Neural progenitor cell (in vitro differentiated cells): ENCODE results near the gene PEPD. TPM values are rescaled to one million over a fixed set of nuclear protein-coding genes. Genes with fewer than 3 reads are reported as not detected.

Experiments used
- DNase-seq: peaks from one replicate; pipeline ENCODE4 v3.0.0-alpha.2; 2016; ENCODE audit warnings: low spot score
- H2AFZ ChIP-seq: fragments of 200-600 bp; sonication (generic); replicated peaks from 2 replicates; pipeline ENCODE4 v1.6.1; 2016; ENCODE audit warnings: antibody characterized with exemption
- H3F3A ChIP-seq: fragments of 200-600 bp; sonication (generic); 2 replicates; pipeline ENCODE4 v1.6.1; 2016; ENCODE audit warnings: antibody characterized with exemption, low read depth
- H3K27ac ChIP-seq: fragments of 200-600 bp; sonication (generic); 2 replicates; pipeline ENCODE4 v1.5.1; 2016; ENCODE audit warnings: mild to moderate bottlenecking
- H3K27me3 ChIP-seq: fragments of 200-600 bp; sonication (generic); 2 replicates; pipeline ENCODE4 v1.6.1; 2016; ENCODE audit warnings: mild to moderate bottlenecking, moderate library complexity
- H3K36me3 ChIP-seq: fragments of 200-600 bp; sonication (generic); 2 replicates; pipeline ENCODE4 v1.5.1; 2016
- H3K4me1 ChIP-seq: fragments of 200-600 bp; sonication (generic); 2 replicates; pipeline ENCODE4 v1.6.1; 2016; ENCODE audit warnings: mixed run types
- H3K4me2 ChIP-seq: fragments of 200-600 bp; sonication (generic); 2 replicates; pipeline ENCODE4 v1.6.1; 2016
- H3K4me3 ChIP-seq: fragments of 200-600 bp; sonication (generic); 2 replicates; pipeline ENCODE4 v1.5.1; 2016
- H3K79me2 ChIP-seq: fragments of 200-600 bp; sonication (generic); 2 replicates; pipeline ENCODE4 v1.6.1; 2016; ENCODE audit warnings: low read depth
- H3K9ac ChIP-seq: fragments of 200-600 bp; sonication (generic); 2 replicates; pipeline ENCODE4 v1.6.1; 2016
- H3K9me3 ChIP-seq: fragments of 200-600 bp; sonication (generic); 2 replicates; pipeline ENCODE4 v1.5.1; 2016; ENCODE audit warnings: low read depth
- H4K20me1 ChIP-seq: fragments of 200-600 bp; sonication (generic); 2 replicates; pipeline ENCODE4 v1.6.1; 2016; ENCODE audit warnings: low read depth
- H3K27ac Mint-ChIP-seq: 3 replicates; pipeline ENCODE4 v1.8.0; 2021; ENCODE audit warnings: mixed read lengths
- H3K27me3 Mint-ChIP-seq: 2 replicates; pipeline ENCODE4 v1.8.0; 2022; ENCODE audit warnings: low read depth, mild to moderate bottlenecking, inconsistent platforms, moderate library complexity, mixed read lengths; ENCODE audit not compliant: insufficient read depth
- H3K36me3 Mint-ChIP-seq: 3 replicates; pipeline ENCODE4 v1.8.0; 2021; ENCODE audit warnings: mixed read lengths
- H3K4me1 Mint-ChIP-seq: 3 replicates; pipeline ENCODE4 v1.8.0; 2021; ENCODE audit warnings: mixed read lengths
- H3K4me3 Mint-ChIP-seq: 3 replicates; pipeline ENCODE4 v1.8.0; 2021; ENCODE audit warnings: mild to moderate bottlenecking, moderate library complexity, mixed read lengths
- H3K9me3 Mint-ChIP-seq: 3 replicates; pipeline ENCODE4 v1.8.0; 2020; ENCODE audit warnings: mixed read lengths
- EZH2 ChIP-seq: fragments of 200-600 bp; sonication (generic); IDR thresholded peaks from 2 replicates; pipeline ENCODE4 v1.6.1; 2017; ENCODE audit warnings: antibody characterized with exemption, mild to moderate bottlenecking, moderate library complexity
- EZH2phosphoT487 ChIP-seq: fragments of 200-600 bp; sonication (generic); IDR thresholded peaks from 2 replicates; pipeline ENCODE4 v1.6.1; 2017; ENCODE audit warnings: antibody characterized with exemption
- total RNA-seq: library from RNA; depleted of rRNA; stranded (reverse); fragments of >200 nt; gene quantifications from 2 replicates; pipeline ENCODE4 v1.2.3, GENCODE V29; 2015; ENCODE audit warnings: low replicate concordance
- TF ChIP-seq, protein P1 (sequence below): fragments of 200-600 bp; sonication (generic); IDR thresholded peaks from 2 replicates; pipeline ENCODE4 v1.5.1; 2017; ENCODE audit warnings: antibody characterized with exemption, mild to moderate bottlenecking

PEPD gene
- total RNA-seq, 1 donor from 2014 or later, result 47.0 TPM

DNA sequence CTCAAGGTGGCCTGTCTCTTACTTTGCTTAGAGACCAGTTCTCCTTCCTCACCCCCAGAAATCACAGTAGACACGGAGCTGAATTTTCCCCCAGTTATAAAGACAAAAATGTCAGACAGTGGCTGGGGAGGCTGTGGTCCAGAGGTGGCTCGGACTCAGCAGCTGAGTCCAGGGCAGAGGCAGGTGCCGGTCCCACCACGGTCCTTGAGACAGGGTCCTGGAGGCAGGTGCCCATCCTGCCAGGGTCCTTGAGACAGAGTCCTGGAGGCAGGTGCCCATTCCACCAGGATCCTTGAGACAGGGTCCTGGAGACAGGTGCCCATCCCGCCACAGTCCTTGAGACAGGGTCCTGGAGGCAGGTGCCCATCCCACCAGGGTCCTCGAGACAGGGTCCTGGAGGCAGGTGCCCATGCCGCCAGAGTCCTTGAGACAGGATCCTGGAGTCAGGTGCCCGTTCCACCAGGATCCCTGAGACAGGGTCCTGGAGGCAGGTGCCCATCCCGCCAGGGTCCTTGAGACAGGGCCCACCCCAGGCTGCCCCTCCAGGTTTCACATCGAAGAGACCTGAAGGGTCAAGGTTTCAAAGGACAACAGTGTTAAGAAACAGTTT is 23.1 kb downstream of the PEPD start:
- peaks cover 2% of the 10 kb centered on the region for H3K36me3 Mint-ChIP-seq
- no peaks in the 10 kb centered on the region for H3K4me1 ChIP-seq
- DNase-seq, result no peak
- no peaks in the 10 kb centered on the region for H3K27me3 ChIP-seq
- no peak overlapping the region for H2AFZ ChIP-seq
- TF ChIP-seq, protein P1, sequence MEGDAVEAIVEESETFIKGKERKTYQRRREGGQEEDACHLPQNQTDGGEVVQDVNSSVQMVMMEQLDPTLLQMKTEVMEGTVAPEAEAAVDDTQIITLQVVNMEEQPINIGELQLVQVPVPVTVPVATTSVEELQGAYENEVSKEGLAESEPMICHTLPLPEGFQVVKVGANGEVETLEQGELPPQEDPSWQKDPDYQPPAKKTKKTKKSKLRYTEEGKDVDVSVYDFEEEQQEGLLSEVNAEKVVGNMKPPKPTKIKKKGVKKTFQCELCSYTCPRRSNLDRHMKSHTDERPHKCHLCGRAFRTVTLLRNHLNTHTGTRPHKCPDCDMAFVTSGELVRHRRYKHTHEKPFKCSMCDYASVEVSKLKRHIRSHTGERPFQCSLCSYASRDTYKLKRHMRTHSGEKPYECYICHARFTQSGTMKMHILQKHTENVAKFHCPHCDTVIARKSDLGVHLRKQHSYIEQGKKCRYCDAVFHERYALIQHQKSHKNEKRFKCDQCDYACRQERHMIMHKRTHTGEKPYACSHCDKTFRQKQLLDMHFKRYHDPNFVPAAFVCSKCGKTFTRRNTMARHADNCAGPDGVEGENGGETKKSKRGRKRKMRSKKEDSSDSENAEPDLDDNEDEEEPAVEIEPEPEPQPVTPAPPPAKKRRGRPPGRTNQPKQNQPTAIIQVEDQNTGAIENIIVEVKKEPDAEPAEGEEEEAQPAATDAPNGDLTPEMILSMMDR, result no peak
- TF ChIP-seq EZH2, result no peak
- TF ChIP-seq EZH2phosphoT487, result no peak
- H3K9ac ChIP-seq, result no peak overlapping the region
- H3K27ac Mint-ChIP-seq, result peak overlapping the region; percentile 48
- no peak overlapping the region for H3K4me3 Mint-ChIP-seq
- H3K4me3 ChIP-seq, result no peak overlapping the region
- H4K20me1 ChIP-seq, result no peaks in the 10 kb centered on the region
- H3K27ac ChIP-seq, result no peak overlapping the region
- H3K9me3 Mint-ChIP-seq, result no peaks in the 10 kb centered on the region
- peaks cover 9% of the 10 kb centered on the region for H3K4me1 Mint-ChIP-seq
- H3K27me3 Mint-ChIP-seq, result peaks cover 5% of the 10 kb centered on the region
- no peaks in the 10 kb centered on the region for H3K9me3 ChIP-seq
- H3K36me3 ChIP-seq, result no peaks in the 10 kb centered on the region
- no peak overlapping the region for H3K4me2 ChIP-seq
- no peaks in the 10 kb centered on the region for H3K79me2 ChIP-seq
- no peaks in the 10 kb centered on the region for H3F3A ChIP-seq

DNA sequence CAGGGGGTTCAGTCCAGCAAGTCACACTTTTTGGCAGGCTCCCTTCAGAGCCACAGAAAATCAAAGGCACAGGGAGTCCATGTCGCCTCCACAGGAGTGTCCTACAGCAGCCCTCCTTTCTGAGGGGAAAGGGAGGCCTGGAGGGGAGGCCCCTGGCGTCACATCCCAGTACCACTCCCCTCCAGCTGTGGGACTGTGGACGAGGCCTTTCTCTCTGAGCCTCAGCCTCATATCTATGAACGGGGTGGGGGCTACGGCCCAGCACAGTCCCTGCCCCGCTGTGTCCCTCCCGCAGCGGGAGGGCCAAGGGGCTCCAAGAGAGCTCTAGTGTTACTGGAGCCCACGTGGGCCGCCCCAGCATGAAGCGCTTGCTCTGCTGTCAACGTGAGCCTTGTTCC is 23.8 kb downstream of the PEPD start:
- Histone ChIP-seq H3K36me3 (no peaks in the 10 kb centered on the region), H3K4me2 (no peak overlapping the region), H2AFZ (no peak overlapping the region), H4K20me1 (no peaks in the 10 kb centered on the region), H3K9ac (no peak overlapping the region), H3F3A (no peaks in the 10 kb centered on the region), H3K79me2 (no peaks in the 10 kb centered on the region), H3K4me3 (no peak overlapping the region), H3K9me3 (no peaks in the 10 kb centered on the region), H3K27ac (no peak overlapping the region), H3K27me3 (no peaks in the 10 kb centered on the region), H3K4me1 (no peaks in the 10 kb centered on the region)
- no peak for TF ChIP-seq EZH2
- TF ChIP-seq, protein P1, result no peak
- TF ChIP-seq EZH2phosphoT487, result no peak
- Mint-ChIP-seq H3K9me3 (no peaks in the 10 kb centered on the region), H3K27me3 (peaks cover 5% of the 10 kb centered on the region), H3K4me1 (peaks cover 2% of the 10 kb centered on the region), H3K4me3 (no peak overlapping the region), H3K36me3 (peaks cover 2% of the 10 kb centered on the region), H3K27ac (no peak overlapping the region)
- DNase-seq, result no peak

DNA sequence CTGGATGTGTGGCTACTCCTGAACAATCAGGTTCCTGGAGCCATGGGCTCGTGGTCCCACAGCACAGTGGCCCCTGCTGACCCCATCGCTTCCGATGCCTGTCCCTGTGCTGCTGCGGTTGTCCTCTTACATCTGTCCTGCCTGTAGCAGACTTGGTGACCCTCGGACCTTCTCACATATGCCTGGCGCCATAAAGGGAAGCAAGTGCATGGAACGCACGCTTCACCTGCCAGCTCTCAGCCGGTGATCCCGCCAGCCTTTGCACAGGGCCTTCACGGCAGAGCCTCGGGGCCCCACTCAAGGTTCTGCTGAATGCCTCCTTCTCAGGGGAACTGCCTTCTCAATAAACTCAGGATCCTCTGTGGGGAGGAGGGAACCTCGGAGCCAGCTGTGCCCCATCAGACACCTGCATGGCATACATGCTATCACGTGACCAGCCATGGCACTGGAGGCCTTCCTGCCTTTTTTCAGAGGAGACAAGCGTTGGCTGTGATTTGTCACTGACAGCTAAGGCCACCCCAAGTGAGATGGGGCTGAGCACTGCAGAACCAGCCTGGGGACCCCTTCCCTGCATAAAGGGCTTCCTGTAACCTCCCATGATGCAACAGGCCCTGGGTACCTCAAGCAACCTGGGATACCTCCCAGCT is 24.3 kb downstream of the PEPD start:
- DNase-seq, result no peak
- H3K27me3 Mint-ChIP-seq, result peaks cover 5% of the 10 kb centered on the region
- no peaks in the 10 kb centered on the region for H3K4me1 Mint-ChIP-seq
- H3K27ac ChIP-seq, result no peak overlapping the region
- no peaks in the 10 kb centered on the region for H3K27me3 ChIP-seq
- H3K4me3 Mint-ChIP-seq, result no peak overlapping the region
- no peaks in the 10 kb centered on the region for H3F3A ChIP-seq
- no peak overlapping the region for H3K4me3 ChIP-seq
- no peaks in the 10 kb centered on the region for H3K9me3 ChIP-seq
- H4K20me1 ChIP-seq, result no peaks in the 10 kb centered on the region
- no peaks in the 10 kb centered on the region for H3K9me3 Mint-ChIP-seq
- H3K4me2 ChIP-seq, result no peak overlapping the region
- TF ChIP-seq EZH2phosphoT487, result no peak
- no peaks in the 10 kb centered on the region for H3K4me1 ChIP-seq
- H3K36me3 ChIP-seq, result no peaks in the 10 kb centered on the region
- H3K27ac Mint-ChIP-seq, result no peak overlapping the region
- no peaks in the 10 kb centered on the region for H3K79me2 ChIP-seq
- H2AFZ ChIP-seq, result no peak overlapping the region
- peak overlapping the region; percentile 20 for H3K9ac ChIP-seq
- peaks cover 2% of the 10 kb centered on the region for H3K36me3 Mint-ChIP-seq
